Nephron progenitor cell (in vitro differentiated cells): Measurements from ENCODE around the gene NAPA.

Experiments
- DNase-seq: peaks from one replicate; pipeline ENCODE4 v3.0.0; 2021
- H3K27ac Mint-ChIP-seq: 2 replicates; pipeline ENCODE4 v1.8.0; 2021; ENCODE audit warnings: mild to moderate bottlenecking, moderate library complexity, mixed read lengths
- H3K27me3 Mint-ChIP-seq: 2 replicates; pipeline ENCODE4 v1.8.0; 2021; ENCODE audit warnings: mild to moderate bottlenecking, low read depth, mixed read lengths; ENCODE audit not compliant: poor library complexity
- H3K36me3 Mint-ChIP-seq: 2 replicates; pipeline ENCODE4 v1.8.0; 2021; ENCODE audit warnings: low read depth, mixed read lengths
- H3K4me1 Mint-ChIP-seq: 2 replicates; pipeline ENCODE4 v1.8.0; 2021; ENCODE audit warnings: mixed read lengths
- H3K4me3 Mint-ChIP-seq: 2 replicates; pipeline ENCODE4 v1.8.0; 2021; ENCODE audit warnings: mild to moderate bottlenecking, moderate library complexity, mixed read lengths
- H3K9me3 Mint-ChIP-seq: 2 replicates; pipeline ENCODE4 v1.8.0; 2021; ENCODE audit warnings: mild to moderate bottlenecking, moderate library complexity, mixed read lengths
- CTCF ChIP-seq: fragments of 200-600 bp; sonication (generic); IDR thresholded peaks from 2 replicates; pipeline ENCODE4 v1.5.0; 2021; ENCODE audit warnings: antibody characterized with exemption

Gene NAPA

GRCh38 chr19:47514869-47515588 lies at the start of gene NAPA:
TSS of gene NAPA (minus strand) at chr19:47515063. CDS start at chr19:47514940, 123 bp downstream.
- DNase-seq: peak; percentile 100
- Mint-ChIP-seq H3K27ac (peak within 1 kb of the TSS; percentile 100), H3K4me1 (peaks cover 42% of the 10 kb centered on the region), H3K27me3 (peaks cover 18% of the 10 kb centered on the region), H3K4me3 (peak within 1 kb of the TSS; percentile 98), H3K36me3 (no peaks in the 10 kb centered on the region), H3K9me3 (no peaks in the 10 kb centered on the region)
- peak; percentile 96 for TF ChIP-seq CTCF

- DNase-seq: no peak
- peaks cover 13% of the 10 kb centered on the region for H3K4me1 Mint-ChIP-seq
- H3K36me3 Mint-ChIP-seq: no peaks in the 10 kb centered on the region
- TF ChIP-seq CTCF: no peak
- no peaks in the 10 kb centered on the region for H3K9me3 Mint-ChIP-seq
- no peak overlapping the region for H3K4me3 Mint-ChIP-seq
- H3K27me3 Mint-ChIP-seq: peaks cover 13% of the 10 kb centered on the region
- H3K27ac Mint-ChIP-seq: no peak overlapping the region
Measured at GRCh38 chr19:47564081-47564480, 49.2 kb upstream of the NAPA start.

GRCh38 chr19:47561440-47562057 lies 46.7 kb upstream of the NAPA start:
- Mint-ChIP-seq H3K4me1 (no peaks in the 10 kb centered on the region), H3K27me3 (peaks cover 9% of the 10 kb centered on the region), H3K4me3 (no peak overlapping the region), H3K27ac (no peak overlapping the region), H3K9me3 (no peaks in the 10 kb centered on the region), H3K36me3 (no peaks in the 10 kb centered on the region)
- DNase-seq: no peak
- TF ChIP-seq CTCF: no peak

GRCh38 chr19:47560999-47561398 lies 46.1 kb upstream of the NAPA start:
- H3K9me3 Mint-ChIP-seq: no peaks in the 10 kb centered on the region
- H3K36me3 Mint-ChIP-seq: no peaks in the 10 kb centered on the region
- peaks cover 9% of the 10 kb centered on the region for H3K27me3 Mint-ChIP-seq

GRCh38 chr19:47550129-47550528 lies 35.3 kb upstream of the NAPA start:
- DNase-seq: no peak
- Mint-ChIP-seq H3K27me3 (peaks cover 21% of the 10 kb centered on the region), H3K9me3 (no peaks in the 10 kb centered on the region), H3K36me3 (no peaks in the 10 kb centered on the region), H3K4me3 (no peak overlapping the region), H3K27ac (no peak overlapping the region), H3K4me1 (no peaks in the 10 kb centered on the region)
- TF ChIP-seq CTCF: no peak

More at GRCh38 chr19:47560999-47561398, 46.1 kb upstream of the NAPA start:
- no peak for DNase-seq
- Mint-ChIP-seq H3K4me1 (no peaks in the 10 kb centered on the region), H3K27ac (no peak overlapping the region), H3K4me3 (no peak overlapping the region)
- TF ChIP-seq CTCF: no peak
